ENCODE results near the gene CS. TPM values are rescaled to one million over a fixed set of nuclear protein-coding genes. Genes with fewer than 3 reads are reported as not detected.

The CS gene
- total RNA-seq, 1 experiment from 2014 or later: 110 TPM

- no peak for DNase-seq (ENCODE audit: low read depth)
These were observed 52.2 kb downstream of the CS start for GRCh38 chr12:56247923-56248322.

DNA sequence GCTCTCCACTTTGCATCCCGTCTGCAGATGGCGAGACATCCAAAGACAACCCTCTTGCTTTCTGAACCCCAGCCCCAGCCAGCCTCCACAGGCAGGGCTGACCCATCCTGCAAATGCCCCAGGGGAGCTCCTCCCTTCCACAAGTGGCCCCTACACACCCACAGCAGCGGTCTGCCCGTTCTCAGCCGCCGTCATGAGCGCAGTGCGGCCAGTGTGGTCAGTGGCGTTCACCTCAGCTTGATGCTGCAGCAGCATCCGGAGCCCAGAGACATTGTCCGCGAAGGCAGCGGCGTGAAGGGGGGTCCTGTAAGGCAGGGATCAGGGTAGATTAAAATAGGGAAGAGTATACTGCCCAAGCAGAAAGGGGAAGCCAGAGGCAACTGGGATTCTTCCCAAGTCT, 55.6 kb downstream of the CS start:
- no peak for DNase-seq (ENCODE audit: low read depth)

- DNase-seq (ENCODE audit: low read depth): no peak
These were observed 56.4 kb downstream of the CS start for GRCh38 chr12:56243731-56244181.

DNA sequence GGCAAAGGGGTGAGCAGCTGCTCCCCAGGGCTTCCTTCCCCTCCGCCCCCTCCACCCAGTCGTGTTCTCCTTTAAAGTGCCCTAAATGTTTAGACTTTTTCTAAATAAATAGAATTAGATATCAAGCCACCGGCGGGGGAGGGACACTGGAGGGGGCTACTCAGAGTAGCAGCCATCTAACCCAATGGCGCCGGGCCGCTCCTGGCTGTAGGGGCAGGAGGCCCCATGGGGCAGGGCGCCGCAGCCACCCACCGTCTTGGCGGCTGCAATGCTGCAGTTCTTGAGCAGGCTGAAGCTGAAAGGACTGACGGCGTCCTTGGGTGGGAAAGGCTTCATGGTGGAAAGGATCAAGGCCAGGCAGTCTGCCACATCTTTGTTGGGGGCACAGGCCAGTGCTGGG, 57.1 kb downstream of the CS start:
- DNase-seq (ENCODE audit: low read depth): no peak

DNA sequence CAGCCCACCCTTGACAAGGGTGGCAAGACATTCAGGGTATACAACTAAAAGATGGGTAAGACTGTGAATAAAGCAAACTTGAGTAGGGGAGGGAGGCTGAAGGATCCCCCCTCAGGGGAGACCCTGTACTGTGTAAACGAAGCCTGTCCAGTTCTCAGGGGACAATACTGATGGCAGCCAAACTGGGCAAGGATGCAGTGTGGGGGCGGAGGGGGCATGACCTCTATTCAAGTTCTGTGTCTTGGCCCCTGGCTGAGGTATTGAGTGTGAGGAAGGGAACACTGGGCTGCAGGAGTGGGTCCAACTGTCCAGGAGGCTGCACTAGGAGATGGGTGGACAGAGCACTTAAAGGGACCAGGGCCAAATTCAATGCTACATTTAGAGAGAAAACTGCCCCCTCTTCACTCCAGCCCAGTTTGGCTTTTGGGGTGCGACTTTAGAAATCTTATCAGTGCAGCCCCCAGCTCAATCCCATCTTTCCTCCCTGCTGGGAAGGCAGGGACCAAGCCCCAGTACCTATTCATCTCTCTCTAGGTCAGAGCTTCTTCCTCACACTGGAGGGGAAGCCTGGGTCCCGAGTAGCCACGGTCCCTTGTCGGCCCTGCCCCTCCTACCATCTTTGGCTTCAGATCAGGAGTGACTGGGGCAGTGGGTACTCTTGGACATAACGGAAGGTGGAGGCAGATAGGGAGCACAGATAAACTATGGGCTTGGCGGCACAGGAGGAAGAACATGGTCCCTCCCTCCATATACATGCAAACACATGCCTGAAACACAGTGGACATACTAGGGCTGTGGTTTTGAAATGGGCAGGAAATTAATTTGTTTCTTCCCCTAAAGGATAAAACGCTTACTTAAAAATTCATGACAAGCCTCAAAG, 58.5 kb downstream of the CS start:
- no peak for DNase-seq (ENCODE audit: low read depth)

- no peak for DNase-seq (ENCODE audit: low read depth)
These were observed 62.6 kb downstream of the CS start for GRCh38 chr12:56237552-56237951.

DNA sequence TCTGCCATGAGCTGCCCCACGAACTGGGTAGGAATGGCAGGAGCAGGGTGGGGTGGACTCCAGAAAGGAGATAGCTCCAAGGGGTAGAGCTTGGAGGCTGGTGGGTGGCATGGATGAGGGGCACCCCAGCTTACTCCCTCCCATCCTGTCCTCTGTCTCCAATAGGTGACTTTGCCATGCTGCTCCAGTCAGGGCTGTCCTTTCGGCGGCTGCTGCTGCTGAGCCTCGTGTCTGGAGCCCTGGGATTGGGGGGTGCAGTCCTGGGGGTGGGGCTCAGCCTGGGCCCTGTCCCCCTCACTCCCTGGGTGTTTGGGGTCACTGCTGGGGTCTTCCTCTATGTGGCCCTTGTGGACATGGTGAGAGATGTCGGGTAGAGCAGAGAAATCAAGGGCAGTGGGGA, 63.1 kb downstream of the CS start:
- DNase-seq (ENCODE audit: low read depth): no peak

- no peak for DNase-seq (ENCODE audit: low read depth)
These were observed 64.0 kb downstream of the CS start for GRCh38 chr12:56236091-56236490.

GRCh38 chr12:56234746-56235436, 65.2 kb downstream of the CS start:
- DNase-seq (ENCODE audit: low read depth): no peak

- no peak for DNase-seq (ENCODE audit: low read depth)
These were observed 68.9 kb downstream of the CS start for GRCh38 chr12:56231184-56231582.

- DNase-seq (ENCODE audit: low read depth): no peak
These were observed 69.5 kb downstream of the CS start for GRCh38 chr12:56230432-56231183.

GRCh38 chr12:56229916-56230431, 70.2 kb downstream of the CS start, which contains the start of gene SLC39A5:
Gene SLC39A5, plus strand, starts transcription at chr12:56230051. Its CDS starts 1,224 bp downstream, at chr12:56231275.
- no peak for DNase-seq (ENCODE audit: low read depth)

- no peak for DNase-seq (ENCODE audit: low read depth)
These were observed 71.0 kb downstream of the CS start for GRCh38 chr12:56229082-56229481.

GRCh38 chr12:56224954-56225353, 75.2 kb downstream of the CS start:
- DNase-seq (ENCODE audit: low read depth): no peak

GRCh38 chr12:56224102-56224701, 75.9 kb downstream of the CS start, which contains the start of gene NABP2:
Gene NABP2, plus strand, starts transcription at chr12:56224342. Its CDS starts 515 bp downstream, at chr12:56224857.
- DNase-seq (ENCODE audit: low read depth): peak; percentile 96

GRCh38 chr12:56223571-56224101, 76.5 kb downstream of the CS start:
- no peak for DNase-seq (ENCODE audit: low read depth)

DNA sequence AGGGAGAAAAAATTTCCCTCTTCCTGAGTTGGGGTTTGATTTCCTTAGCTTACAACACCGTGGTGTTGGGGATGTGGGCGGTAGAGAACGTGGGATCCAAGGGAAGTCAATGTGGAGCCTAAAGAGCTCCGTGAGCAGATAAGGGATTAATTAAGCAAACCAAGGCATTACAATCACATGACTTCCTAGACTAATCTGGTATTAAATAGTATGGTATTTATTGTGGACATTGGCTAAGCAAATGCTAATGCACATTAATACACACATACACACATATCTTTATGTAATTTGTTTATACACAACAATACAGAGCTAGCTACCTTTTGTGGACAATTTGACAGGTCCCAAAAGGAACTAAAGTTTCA, 77.6 kb downstream of the CS start:
- DNase-seq (ENCODE audit: low read depth): no peak

- DNase-seq (ENCODE audit: low read depth): peak; percentile 95
These were observed 78.2 kb downstream of the CS start, which contains the start of gene RNF41 for GRCh38 chr12:56221757-56222530. Gene RNF41, minus strand, starts transcription at chr12:56221922. Its CDS starts 7,875 bp downstream, at chr12:56214047.

Data from RPMI7951 (cell line).